Renal cortical epithelial cell (primary cell): ENCODE measurements around the gene LEF1. TPM values are rescaled to one million over a fixed set of nuclear protein-coding genes. Genes with fewer than 3 reads are reported as not detected.
A peak's percentile ranks its signal among the peaks of the same experiment; 100 is the strongest.
"Not testable (repeated sequence)": the region's sequence is repeated elsewhere in the genome, so short reads cannot be mapped to it uniquely, and the experiment has no call there.

Experiments used
- DNase-seq: peaks from one replicate; pipeline ENCODE4 v3.0.0-alpha.2; 2011; ENCODE audit warnings: low read depth
- total RNA-seq: library from RNA; depleted of rRNA; stranded (reverse); fragments of >200 nt; gene quantifications from 2 replicates; pipeline ENCODE4 v1.2.3, GENCODE V29; 2014

LEF1 gene
- total RNA-seq, 1 donor from 2014 or later, result 18.6 TPM

DNA sequence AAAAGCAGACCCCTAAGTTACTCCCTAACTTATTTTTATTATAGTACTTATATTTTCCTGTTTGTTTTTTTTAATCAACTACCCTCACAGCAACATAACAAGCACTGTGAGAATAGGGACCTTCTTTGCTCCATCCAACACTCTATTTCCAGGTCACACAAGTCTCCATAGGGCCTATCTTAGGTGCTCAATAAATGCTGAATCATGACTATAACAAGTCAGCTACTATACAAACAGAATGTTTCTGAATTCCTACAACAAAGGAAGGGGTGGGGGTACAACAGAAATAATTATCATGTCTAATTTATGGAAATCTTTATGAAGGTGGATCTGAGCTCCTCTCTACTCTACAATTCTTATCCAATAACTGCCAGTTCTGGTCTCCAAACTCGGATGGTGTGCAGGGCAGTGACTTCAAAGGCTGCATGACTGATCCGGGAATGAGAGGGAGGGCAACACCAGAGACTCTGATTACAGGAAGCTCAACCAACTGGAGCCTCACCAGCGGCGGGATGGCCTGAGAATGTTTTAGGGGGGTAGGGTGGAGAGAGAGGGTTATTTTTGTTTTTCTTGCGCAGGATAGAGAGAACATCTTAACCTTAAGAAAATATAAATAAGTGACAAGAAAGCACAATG lies 107.9 kb downstream of the LEF1 start:
- DNase-seq, result peak; percentile 51

DNA sequence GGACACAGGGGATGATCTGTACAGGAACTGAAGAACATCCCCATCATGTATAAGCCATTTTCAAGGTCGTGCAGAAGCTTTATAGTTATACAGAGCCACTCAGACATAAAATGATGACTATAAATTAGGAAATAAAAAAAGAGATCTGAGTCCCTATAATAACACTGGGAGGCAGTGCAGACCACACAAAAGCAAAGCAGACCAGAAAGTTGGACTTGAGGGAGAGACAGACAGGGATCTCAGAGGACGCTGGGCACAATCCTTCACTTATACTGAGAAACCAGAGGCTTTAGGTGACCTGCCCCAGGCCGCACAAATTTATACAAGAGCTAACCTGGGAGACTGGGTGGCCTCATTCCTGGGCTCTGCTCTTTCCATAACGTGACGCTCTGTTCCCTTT lies 108.6 kb downstream of the LEF1 start:
- DNase-seq, result peak; percentile 65

DNA sequence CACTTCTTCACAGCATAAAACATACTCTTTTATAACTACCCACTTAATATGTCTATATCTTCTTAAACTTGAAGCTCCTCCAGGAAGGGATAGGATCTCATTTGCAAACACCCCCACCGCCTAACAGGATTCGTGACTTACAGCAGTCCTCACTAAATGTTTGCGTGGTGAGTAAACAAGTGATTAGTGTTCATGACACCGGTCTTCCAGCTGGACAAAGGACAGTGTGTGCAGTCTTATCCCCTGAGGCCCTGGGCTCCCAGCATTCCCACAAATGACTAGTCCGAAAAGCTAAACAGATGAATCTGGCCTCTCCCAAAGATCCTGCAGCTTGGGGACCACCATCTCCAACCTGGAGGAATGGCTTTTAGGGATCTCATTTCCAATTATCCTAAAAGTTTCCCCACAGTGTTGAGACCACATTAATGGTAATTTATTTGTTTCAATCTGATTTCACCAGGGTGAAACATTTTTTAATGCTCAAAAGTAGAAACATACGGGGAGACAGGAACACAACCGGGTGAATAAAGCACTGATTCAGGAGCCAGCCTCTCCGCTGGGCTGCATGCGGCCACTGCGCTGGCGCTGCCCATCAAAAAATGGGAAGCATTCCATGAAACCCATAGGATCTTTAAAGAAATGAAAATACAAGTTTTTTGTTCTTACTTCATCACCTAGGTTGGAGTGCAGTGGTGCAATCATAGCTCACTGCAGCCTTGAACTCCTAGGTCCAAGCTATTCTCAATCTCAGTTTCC lies 109.9 kb downstream of the LEF1 start:
- DNase-seq, result peak; percentile 67

- no peak for DNase-seq
Observed at GRCh38 chr4:108056418-108056817, 112.3 kb downstream of the LEF1 start.

- no peak for DNase-seq
Observed at GRCh38 chr4:108055787-108056186, 112.9 kb downstream of the LEF1 start.

DNA sequence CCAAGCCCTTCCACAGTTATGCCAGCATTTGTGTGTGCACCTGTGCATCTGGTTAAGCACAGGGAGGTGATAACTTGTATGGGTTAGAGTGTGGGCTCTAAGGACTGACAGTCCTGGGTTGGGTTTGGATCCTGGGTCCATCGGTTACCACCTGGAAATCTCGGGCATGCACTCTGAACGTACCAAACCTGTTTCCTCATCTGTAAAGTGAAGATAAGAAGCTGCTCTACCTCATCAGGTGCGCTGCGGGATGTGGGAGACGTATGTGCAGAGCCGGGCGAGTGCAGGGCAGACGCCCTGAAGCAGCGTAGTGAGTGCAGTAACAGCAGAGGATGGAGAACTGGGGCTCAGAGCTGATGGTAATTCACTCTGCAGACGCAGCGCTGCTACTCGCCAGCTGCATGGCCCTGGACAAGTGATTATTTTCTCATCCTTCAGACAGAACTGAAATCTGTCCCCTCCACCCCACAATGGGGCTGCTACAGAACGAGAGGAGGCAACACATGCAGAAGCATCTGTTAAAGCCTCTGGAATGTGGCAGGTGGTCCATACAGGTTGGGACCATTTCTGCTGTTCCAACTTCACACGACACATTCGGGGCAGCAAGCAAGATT lies 114.6 kb downstream of the LEF1 start:
- DNase-seq, result no peak

- DNase-seq, result peak; percentile 97
Observed at GRCh38 chr4:108053251-108053711, 115.5 kb downstream of the LEF1 start.

- peak; percentile 44 for DNase-seq
Observed at GRCh38 chr4:108052558-108053120, 116.1 kb downstream of the LEF1 start.

- DNase-seq, result no peak
Observed at GRCh38 chr4:108051343-108051742, 117.4 kb downstream of the LEF1 start.

DNA sequence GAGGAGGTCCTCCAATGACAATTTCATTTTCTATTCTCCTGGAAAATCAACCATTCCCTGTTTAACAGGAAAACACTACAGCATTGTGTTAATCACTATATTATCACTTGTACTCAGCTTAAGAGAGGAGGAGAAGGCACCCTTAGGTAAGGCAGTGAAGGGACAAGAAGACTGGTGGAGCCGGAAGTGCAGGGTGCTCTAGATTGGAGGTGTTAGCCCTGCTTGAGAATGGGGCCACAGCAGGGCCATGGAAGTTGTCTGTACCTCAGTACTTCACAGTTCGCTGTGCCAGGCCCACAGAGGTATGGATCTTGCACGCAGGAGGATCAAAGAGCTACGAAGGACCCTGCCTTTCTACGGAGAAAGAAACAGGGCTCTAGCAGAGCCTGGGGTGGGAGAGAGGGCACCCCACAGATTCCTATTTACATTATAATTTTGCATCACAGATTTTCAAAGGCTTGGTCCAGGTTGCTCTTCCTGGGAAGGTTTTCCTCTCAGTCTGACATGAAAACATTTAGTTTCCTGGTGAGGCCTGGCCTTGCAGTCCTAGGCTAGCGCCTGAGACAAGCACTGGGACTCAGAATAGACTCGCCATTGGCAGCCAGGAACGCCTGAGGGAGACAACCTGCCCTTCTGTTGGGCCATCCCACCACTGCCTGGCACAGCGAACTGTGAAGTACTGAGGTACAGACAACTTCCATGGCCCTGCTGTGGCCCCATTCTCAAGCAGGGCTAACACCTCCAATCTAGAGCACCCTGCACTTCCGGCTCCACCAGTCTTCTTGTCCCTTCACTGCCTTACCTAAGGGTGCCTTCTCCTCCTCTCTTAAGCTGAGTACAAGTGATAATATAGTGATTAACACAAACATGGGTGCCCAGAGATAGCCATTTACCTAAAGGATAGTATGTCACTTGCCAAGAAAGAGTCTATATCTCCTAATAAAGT lies 118.3 kb downstream of the LEF1 start:
- not testable (repeated sequence) for DNase-seq

GRCh38 chr4:108049406-108049805 lies 119.3 kb downstream of the LEF1 start:
- DNase-seq, result no peak

- DNase-seq, result no peak
Observed at GRCh38 chr4:108048997-108049396, 119.7 kb downstream of the LEF1 start.

DNA sequence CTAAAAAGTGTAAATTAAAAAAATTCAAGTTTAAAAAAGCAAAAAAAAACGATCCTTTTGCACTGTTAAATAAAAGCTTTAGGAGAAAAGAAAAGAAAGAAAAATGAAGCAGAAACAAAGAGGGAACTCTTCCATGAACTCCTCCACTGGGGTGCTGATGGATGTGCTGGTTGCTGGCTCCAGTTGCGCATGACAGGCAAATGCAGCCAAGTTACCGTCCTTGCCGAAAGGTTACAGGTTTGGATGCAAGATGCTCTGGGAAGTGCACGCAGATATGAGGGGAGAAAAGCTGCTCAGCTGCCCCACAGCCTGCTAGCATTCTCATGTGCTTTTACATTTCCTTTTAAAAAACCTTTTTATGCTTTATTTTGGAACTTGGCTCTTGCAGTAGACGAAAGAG lies 120.6 kb downstream of the LEF1 start:
- no peak for DNase-seq

DNA sequence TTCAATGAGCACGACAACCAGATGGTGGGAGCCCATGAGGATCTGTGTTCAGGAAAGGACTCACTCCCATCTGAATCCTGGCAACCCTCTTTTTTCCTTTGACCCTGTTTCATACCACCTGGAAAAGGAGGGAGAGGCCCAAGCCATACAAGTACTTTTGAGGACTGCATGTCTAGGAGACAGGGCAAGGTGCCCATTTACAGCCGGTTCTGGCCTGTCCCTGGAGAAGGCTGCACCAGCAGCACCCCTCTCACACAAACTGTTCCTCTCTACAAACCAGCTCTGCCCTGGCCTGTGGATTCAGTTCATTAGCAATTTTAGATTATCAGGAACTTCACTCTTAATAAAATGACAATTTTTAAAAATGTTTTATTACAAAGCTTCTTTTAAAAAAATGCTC lies 121.5 kb downstream of the LEF1 start:
- DNase-seq, result no peak

DNA sequence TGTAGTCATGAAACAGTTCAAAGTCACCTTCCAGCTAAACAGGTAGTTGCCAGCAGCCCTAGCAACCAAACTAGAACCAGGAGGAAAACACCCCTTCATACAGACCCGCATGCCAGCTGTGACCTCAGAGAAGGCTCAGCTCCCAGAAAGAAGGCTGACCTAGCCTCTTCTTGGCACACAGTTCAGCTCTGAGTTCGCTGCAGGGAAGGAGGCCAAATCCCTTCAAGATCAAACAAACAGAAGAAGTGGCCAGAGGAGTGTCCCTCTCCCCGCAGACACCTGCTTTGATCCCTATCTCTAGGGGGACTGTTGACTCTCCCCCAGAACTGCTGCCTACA lies 123.1 kb downstream of the LEF1 start:
- DNase-seq, result peak; percentile 51

DNA sequence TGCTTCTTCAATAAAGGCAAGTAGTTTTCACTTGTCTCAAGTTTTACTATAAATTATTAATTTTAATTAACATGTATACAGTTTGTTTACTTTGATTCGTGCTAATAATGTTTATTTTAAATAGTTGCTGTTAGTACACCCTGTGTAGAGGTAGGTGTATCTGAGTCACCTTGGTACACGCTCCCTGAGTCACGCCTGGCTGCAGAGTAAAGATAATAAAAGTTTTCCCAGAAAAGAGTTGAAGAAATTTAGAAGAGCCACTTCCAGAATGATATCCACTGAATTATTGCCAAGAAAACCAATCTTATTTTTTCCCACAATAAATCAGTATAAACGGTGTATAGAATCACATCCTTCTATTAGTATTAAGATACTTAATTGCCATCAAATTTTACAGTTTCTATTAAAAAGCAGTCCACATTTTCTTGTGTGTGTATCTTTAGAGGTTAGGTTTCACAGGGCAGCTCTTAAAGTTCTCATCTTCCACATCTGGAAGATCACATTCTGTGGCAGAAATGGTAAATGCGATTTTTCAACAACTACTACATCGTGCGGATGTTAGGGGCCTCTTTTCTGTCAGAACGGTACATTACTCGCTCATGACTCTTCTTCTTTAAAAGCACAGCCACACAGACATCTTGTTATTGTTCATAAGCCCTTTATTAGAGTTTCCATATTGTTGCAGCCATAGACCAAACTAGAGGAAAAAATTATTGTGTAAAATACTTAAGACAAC lies 123.6 kb downstream of the LEF1 start:
- peak; percentile 64 for DNase-seq

GRCh38 chr4:108043526-108043925 lies 125.2 kb downstream of the LEF1 start:
- DNase-seq, result no peak

- no peak for DNase-seq
Observed at GRCh38 chr4:108042927-108043326, 125.8 kb downstream of the LEF1 start.

GRCh38 chr4:108037884-108038283 lies 130.8 kb downstream of the LEF1 start:
- peak; percentile 48 for DNase-seq

GRCh38 chr4:108036213-108036612 lies 132.5 kb downstream of the LEF1 start:
- no peak for DNase-seq

DNA sequence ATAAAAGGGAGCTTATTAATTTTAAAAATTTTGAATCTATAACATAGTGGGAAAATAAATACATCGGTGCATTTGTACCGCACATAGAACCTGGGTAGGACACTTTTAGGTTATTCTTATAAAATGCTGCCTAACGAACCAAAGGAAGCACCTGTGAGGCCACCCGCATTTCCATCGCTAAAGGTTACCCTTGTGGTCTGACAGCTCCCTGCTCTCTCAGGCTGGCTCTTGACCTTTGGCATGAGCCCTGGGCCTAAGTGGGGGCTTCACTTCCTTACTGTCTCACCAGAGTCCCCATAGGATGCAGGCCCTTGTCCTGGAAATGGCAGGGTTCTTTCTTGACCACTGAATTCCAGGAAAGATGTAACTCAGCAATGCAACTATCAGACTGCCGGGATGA lies 133.0 kb downstream of the LEF1 start:
- DNase-seq, result no peak
